HepG2 (cell line): ENCODE results near the gene SRD5A1. TPM values are rescaled to one million over a fixed set of nuclear protein-coding genes. Genes with fewer than 3 reads are reported as not detected.

Experiments used
- ATAD3A ChIP-seq: sonication (generic); formaldehyde crosslinking; IDR thresholded peaks from 2 replicates; pipeline ENCODE4 v1.4.0; 2020; ENCODE audit warnings: missing genetic modification reagents
- ATF7 ChIP-seq, 2 experiments: fragments of 450-650 bp in 1 of 2; sonication (generic) in 1 of 2; formaldehyde crosslinking in 1 of 2; IDR thresholded peaks; 2 replicates each; pipeline versions ENCODE4 v1.4.0 to v1.6.1; 2016 to 2020; ENCODE audit warnings: antibody characterized with exemption in 1 of 2, mild to moderate bottlenecking in 1 of 2, missing genetic modification reagents in 1 of 2
- HNF4G ChIP-seq, 2 experiments: sonication (generic) in 1 of 2; formaldehyde crosslinking in 1 of 2; IDR thresholded peaks; 2 replicates each; pipeline versions ENCODE4 v1.4.0 to v1.6.1; 2011 to 2020; ENCODE audit warnings: borderline replicate concordance in 2 of 2, low read depth in 2 of 2, mild to moderate bottlenecking in 2 of 2, low read length in 1 of 2, missing genetic modification reagents in 1 of 2, moderate library complexity in 1 of 2
- HOXA5 ChIP-seq: sonication (generic); formaldehyde crosslinking; IDR thresholded peaks from 2 replicates; pipeline ENCODE4 v1.4.0; 2020; ENCODE audit warnings: missing genetic modification reagents
- NR2F6 ChIP-seq, 2 experiments: IDR thresholded peaks; 2 replicates each; pipeline ENCODE4 v1.6.1; 2016; ENCODE audit warnings: antibody characterized with exemption in 1 of 2, mild to moderate bottlenecking in 1 of 2
- PITX1 ChIP-seq: sonication (generic); formaldehyde crosslinking; IDR thresholded peaks from 2 replicates; pipeline ENCODE4 v1.5.1; 2020; ENCODE audit warnings: mild to moderate bottlenecking, missing genetic modification reagents
- THAP9 ChIP-seq: sonication (generic); formaldehyde crosslinking; IDR thresholded peaks from 2 replicates; pipeline ENCODE4; 2020; ENCODE audit warnings: missing genetic modification reagents, mild to moderate bottlenecking, borderline replicate concordance
- ZNF276 ChIP-seq: sonication (generic); formaldehyde crosslinking; IDR thresholded peaks from 2 replicates; pipeline ENCODE4 v1.4.0; 2020; ENCODE audit warnings: mild to moderate bottlenecking, low read depth, missing genetic modification reagents
- ZNF296 ChIP-seq: sonication (generic); formaldehyde crosslinking; conservative IDR thresholded peaks from 2 replicates; pipeline ENCODE4 v1.5.0; 2020; ENCODE audit warnings: mild to moderate bottlenecking, missing genetic modification reagents
- ZNF737 ChIP-seq: sonication (generic); formaldehyde crosslinking; IDR thresholded peaks from 2 replicates; pipeline ENCODE4 v1.5.0; 2020; ENCODE audit warnings: missing genetic modification reagents, mild to moderate bottlenecking, borderline replicate concordance
- polyA plus RNA-seq, 8 experiments: library from polyadenylated mRNA; depleted of rRNA in 3 of 8; stranded (reverse) in 7 of 8; unstranded in 1 of 8; fragments of >200 nt; fragmentation: Illumina TruSeq in 4 of 8; extraction: Trizol in 4 of 8; gene quantifications; 2 replicates each; pipeline versions ENCODE4 v1.2.1 to v1.2.3, GENCODE V29; 2011 to 2016; ENCODE audit warnings: low read depth in 4 of 8, missing spikeins in 1 of 8, mixed read lengths in 1 of 8; ENCODE audit not compliant: insufficient read depth in 1 of 8
- total RNA-seq, 5 experiments: library from RNA; depleted of rRNA; stranded (reverse); fragments of >200 nt; fragmentation: Illumina TruSeq; extraction: Trizol; gene quantifications; 2 replicates each; pipeline ENCODE4 v1.2.3, GENCODE V29; 2016; ENCODE audit warnings: low read depth in 1 of 5
- TF ChIP-seq, protein P1 (sequence below): sonication (generic); formaldehyde crosslinking; conservative IDR thresholded peaks from 2 replicates; pipeline ENCODE4 v1.8.0; 2022; ENCODE audit warnings: low read depth, missing genetic modification reagents
- TF ChIP-seq, protein P2 (sequence below): sonication (generic); formaldehyde crosslinking; IDR thresholded peaks from 2 replicates; pipeline ENCODE4 v1.8.1; 2022; ENCODE audit warnings: low read depth, mild to moderate bottlenecking, missing genetic modification reagents
- TF ChIP-seq, protein P3 (sequence below): sonication (generic); formaldehyde crosslinking; IDR thresholded peaks from 2 replicates; pipeline ENCODE4 v1.4.0; 2020; ENCODE audit warnings: missing genetic modification reagents
- TF ChIP-seq, protein P4 (sequence below): IDR thresholded peaks from 2 replicates; pipeline ENCODE4 v1.6.1; 2016; ENCODE audit warnings: low read depth, control low read depth

SRD5A1 gene
- total and polyA plus RNA-seq, 2 of the 13 experiments (the other 11 are each of a cell fraction or from before 2014, with no cell fraction given): 6.1 to 9.9 TPM

GRCh38 chr5:6632888-6633468, at the start of gene SRD5A1, which contains the start of gene NSUN2 (continued):
- TF ChIP-seq THAP9 (CRISPR knock-in tag): no peak
- no peak for TF ChIP-seq ATAD3A (CRISPR knock-in tag)
- TF ChIP-seq ATF7 (IDR thresholded peaks at IDR 0.05): no peak
- no peak for TF ChIP-seq ATF7 (CRISPR knock-in tag; IDR thresholded peaks at IDR 0.05)
- no peak for TF ChIP-seq PITX1 (CRISPR knock-in tag)
- TF ChIP-seq ZNF737 (CRISPR knock-in tag): no peak
- no peak for TF ChIP-seq ZNF276 (CRISPR knock-in tag)
- no peak for TF ChIP-seq HNF4G (IDR thresholded peaks at IDR 0.05; ENCODE audit: borderline replicate concordance, low read depth, low read length)
- no peak for TF ChIP-seq HNF4G (CRISPR knock-in tag; IDR thresholded peaks at IDR 0.05; ENCODE audit: borderline replicate concordance, low read depth)
- no peak for TF ChIP-seq ZNF296 (CRISPR knock-in tag)
- no peak for TF ChIP-seq NR2F6 (IDR thresholded peaks at IDR 0.05)
- no peak for TF ChIP-seq NR2F6 (CRISPR knock-in tag; IDR thresholded peaks at IDR 0.05)
- TF ChIP-seq, protein P1, sequence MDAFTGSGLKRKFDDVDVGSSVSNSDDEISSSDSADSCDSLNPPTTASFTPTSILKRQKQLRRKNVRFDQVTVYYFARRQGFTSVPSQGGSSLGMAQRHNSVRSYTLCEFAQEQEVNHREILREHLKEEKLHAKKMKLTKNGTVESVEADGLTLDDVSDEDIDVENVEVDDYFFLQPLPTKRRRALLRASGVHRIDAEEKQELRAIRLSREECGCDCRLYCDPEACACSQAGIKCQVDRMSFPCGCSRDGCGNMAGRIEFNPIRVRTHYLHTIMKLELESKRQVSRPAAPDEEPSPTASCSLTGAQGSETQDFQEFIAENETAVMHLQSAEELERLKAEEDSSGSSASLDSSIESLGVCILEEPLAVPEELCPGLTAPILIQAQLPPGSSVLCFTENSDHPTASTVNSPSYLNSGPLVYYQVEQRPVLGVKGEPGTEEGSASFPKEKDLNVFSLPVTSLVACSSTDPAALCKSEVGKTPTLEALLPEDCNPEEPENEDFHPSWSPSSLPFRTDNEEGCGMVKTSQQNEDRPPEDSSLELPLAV: no peak
- TF ChIP-seq, protein P2, sequence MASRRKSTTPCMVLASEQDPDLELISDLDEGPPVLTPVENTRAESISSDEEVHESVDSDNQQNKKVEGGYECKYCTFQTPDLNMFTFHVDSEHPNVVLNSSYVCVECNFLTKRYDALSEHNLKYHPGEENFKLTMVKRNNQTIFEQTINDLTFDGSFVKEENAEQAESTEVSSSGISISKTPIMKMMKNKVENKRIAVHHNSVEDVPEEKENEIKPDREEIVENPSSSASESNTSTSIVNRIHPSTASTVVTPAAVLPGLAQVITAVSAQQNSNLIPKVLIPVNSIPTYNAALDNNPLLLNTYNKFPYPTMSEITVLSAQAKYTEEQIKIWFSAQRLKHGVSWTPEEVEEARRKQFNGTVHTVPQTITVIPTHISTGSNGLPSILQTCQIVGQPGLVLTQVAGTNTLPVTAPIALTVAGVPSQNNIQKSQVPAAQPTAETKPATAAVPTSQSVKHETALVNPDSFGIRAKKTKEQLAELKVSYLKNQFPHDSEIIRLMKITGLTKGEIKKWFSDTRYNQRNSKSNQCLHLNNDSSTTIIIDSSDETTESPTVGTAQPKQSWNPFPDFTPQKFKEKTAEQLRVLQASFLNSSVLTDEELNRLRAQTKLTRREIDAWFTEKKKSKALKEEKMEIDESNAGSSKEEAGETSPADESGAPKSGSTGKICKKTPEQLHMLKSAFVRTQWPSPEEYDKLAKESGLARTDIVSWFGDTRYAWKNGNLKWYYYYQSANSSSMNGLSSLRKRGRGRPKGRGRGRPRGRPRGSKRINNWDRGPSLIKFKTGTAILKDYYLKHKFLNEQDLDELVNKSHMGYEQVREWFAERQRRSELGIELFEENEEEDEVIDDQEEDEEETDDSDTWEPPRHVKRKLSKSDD (CRISPR knock-in tag): no peak
- TF ChIP-seq, protein P3, sequence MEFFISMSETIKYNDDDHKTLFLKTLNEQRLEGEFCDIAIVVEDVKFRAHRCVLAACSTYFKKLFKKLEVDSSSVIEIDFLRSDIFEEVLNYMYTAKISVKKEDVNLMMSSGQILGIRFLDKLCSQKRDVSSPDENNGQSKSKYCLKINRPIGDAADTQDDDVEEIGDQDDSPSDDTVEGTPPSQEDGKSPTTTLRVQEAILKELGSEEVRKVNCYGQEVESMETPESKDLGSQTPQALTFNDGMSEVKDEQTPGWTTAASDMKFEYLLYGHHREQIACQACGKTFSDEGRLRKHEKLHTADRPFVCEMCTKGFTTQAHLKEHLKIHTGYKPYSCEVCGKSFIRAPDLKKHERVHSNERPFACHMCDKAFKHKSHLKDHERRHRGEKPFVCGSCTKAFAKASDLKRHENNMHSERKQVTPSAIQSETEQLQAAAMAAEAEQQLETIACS (CRISPR knock-in tag): 0 out of 2 replicates have a peak, but pooled peaks have one; percentile 13
- TF ChIP-seq HOXA5: no peak
- TF ChIP-seq, protein P4, sequence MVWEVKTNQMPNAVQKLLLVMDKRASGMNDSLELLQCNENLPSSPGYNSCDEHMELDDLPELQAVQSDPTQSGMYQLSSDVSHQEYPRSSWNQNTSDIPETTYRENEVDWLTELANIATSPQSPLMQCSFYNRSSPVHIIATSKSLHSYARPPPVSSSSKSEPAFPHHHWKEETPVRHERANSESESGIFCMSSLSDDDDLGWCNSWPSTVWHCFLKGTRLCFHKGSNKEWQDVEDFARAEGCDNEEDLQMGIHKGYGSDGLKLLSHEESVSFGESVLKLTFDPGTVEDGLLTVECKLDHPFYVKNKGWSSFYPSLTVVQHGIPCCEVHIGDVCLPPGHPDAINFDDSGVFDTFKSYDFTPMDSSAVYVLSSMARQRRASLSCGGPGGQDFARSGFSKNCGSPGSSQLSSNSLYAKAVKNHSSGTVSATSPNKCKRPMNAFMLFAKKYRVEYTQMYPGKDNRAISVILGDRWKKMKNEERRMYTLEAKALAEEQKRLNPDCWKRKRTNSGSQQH (CRISPR knock-in tag): no peak
